C1 segment of cervical spinal cord (tissue), 14 donors: Measurements from ENCODE around the gene MKI67.

Experiments used
- DNase-seq, 14 donors: peaks; one replicate each; lab custom pipeline; 2025; lab: John Stamatoyannopoulos, UW

The MKI67 gene

GRCh38 chr10:128065881-128066534, 60.2 kb downstream of the MKI67 start:
- DNase-seq = no peak

DNA sequence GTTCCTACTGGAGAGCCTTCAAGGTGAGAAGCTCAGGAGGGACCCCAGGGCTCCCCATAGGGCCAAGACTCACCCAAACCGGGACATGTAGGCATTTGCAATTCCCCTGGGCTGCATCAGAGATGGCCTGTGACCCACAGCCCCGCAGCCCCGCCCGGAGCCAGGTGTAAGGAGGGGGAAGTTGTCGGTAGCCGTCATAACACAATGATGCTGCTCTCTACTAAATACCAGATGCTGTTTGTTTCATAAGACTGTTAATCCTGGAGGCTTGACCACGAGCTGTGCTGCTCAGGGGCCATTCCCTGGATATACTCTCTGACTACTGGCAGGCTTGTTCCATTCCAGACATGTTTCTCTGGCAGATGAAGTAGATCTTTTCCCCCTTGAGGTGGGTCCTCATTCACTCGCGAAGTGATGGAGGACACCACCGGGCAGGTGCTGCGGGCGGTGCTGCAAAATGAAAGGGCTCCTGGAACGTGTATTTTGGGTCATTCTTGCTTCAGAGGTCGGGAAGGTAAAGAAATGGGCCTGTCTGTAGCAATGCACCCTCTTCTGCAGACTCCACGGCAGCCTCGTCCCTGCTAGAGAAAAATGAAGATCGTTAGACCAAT, 61.1 kb downstream of the MKI67 start:
- DNase-seq = no peak

DNA sequence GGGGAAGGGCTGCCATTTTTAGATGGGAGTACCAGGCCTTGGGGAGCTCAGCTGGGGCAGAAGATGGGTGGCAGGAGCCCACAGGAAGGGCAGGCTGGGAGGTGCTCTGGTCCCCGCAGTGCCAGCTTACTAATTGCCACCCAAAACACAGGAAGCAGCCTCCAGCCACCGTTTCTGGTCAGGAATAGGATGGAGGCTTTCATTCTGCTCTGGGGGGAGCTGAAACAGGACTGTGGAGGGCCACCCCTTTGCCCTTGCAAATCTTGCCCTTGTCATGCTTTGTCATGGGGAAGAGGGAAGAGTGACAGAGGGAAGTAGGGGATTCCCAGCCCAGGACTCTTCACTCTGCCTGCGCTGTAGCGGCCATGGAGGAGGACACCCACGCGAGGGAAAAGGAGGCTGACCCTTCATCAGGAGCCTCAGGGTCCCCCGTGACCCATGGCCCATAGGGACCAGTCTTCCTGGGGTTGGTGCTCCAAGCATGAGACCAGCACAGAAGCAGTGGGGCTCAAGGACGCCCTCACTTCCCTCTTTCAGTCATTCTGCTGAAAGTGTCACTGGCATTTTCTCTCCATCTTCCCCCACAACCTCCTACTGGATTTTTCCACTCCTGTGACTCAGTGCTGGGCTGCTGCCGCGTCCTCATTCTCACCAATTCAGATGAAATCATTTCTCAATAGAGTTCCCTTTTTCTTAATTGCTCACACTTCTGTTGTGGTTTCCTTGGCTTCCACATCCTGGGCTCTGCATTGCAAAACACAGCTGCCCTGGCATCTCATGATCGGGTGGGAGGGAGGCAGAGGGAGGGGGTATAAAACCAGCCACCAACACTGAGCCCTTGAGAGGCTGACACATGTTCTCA, 61.9 kb downstream of the MKI67 start:
- DNase-seq = peak in 10 of 14 donors; percentile 17 to 76 (median 56)

- no peak for DNase-seq
Measured at GRCh38 chr10:128063736-128064107, 62.5 kb downstream of the MKI67 start.

- DNase-seq = peak in 4 of 14 donors; percentile 19 to 49 (median 30)
Measured at GRCh38 chr10:128062881-128063563, 63.2 kb downstream of the MKI67 start.

DNA sequence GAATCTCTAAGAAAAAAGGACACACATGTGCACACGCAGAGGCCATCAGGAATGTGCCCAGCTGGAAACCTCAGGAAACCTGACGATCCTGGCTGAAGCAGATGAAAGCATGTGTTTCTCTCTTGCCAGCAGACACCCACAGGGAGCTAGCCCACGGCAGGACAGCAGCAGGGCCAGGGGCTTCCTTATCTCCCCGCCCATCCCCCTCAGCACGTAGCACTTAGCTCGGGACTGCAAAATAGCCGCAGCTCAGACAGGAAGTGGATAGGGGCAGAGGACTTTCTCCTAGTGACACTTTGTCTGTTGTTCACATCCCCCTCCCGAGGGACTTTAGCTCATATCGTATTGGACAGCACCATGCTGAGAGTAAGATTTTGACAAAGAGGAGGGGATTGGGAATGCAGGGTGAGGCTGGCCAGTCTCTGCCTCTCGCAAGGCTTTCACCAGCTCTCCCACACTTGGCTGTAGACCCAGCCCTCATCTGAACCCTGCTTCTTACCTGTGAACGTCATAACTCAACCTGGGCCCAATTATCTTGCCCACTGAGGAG, 63.8 kb downstream of the MKI67 start:
- DNase-seq = peak in 1 of 14 donors; percentile 29

DNA sequence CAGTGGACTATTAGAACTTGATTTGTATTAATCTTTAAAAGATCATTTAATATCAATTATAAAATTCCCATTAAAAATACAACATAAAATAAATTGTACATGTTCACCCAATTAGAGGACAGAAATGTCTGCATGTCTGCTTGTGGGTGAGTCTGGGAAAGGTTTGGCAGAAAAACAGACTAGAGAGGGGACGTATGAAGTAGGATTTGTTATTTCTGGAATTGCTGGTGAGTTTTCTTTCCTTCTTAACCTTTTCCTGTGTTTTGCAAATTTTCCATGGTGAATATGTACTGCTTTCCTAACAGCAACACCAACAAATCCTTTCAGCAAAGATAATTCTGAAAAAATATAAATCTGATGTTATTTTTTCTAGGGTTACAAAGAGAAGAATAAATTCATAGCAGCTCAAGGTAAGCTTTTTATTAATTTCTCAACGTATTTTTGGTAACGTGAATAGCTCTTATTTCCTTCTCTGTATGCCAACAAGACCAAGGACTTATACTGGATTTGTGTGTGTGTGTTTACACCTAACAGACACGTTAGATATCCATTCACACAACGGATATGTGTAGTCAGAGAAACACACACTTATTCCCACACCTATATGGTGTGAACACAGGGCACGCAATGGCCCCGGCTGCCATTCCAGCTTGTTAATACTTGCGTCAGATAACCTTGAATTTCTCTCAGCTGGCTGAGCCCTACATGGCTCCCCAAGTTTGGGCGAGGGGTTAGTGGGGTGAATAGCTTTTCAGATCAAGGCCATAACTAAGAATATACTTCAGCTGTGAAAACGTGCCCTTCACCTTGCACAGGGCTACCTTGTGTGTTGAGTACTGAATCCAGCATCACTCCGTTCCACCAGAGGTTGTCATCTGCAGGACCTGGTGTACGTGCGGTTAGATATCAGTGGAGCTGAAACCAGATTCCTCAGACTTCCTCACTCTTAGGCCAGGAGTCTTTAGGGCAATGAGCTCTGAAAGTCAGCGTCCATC, 64.6 kb downstream of the MKI67 start:
- no peak for DNase-seq

GRCh38 chr10:128060341-128061250, 65.6 kb downstream of the MKI67 start:
- peak in 1 of 14 donors; percentile 46 for DNase-seq

- no peak for DNase-seq
Measured at GRCh38 chr10:128059982-128060293, 66.3 kb downstream of the MKI67 start.

- no peak for DNase-seq
Measured at GRCh38 chr10:128059266-128059981, 66.8 kb downstream of the MKI67 start.

GRCh38 chr10:128058750-128059134, 67.5 kb downstream of the MKI67 start:
- no peak for DNase-seq

- DNase-seq = no peak
Measured at GRCh38 chr10:128058106-128058749, 68.0 kb downstream of the MKI67 start.

- DNase-seq = no peak
Measured at GRCh38 chr10:128056303-128057050, 69.7 kb downstream of the MKI67 start.

DNA sequence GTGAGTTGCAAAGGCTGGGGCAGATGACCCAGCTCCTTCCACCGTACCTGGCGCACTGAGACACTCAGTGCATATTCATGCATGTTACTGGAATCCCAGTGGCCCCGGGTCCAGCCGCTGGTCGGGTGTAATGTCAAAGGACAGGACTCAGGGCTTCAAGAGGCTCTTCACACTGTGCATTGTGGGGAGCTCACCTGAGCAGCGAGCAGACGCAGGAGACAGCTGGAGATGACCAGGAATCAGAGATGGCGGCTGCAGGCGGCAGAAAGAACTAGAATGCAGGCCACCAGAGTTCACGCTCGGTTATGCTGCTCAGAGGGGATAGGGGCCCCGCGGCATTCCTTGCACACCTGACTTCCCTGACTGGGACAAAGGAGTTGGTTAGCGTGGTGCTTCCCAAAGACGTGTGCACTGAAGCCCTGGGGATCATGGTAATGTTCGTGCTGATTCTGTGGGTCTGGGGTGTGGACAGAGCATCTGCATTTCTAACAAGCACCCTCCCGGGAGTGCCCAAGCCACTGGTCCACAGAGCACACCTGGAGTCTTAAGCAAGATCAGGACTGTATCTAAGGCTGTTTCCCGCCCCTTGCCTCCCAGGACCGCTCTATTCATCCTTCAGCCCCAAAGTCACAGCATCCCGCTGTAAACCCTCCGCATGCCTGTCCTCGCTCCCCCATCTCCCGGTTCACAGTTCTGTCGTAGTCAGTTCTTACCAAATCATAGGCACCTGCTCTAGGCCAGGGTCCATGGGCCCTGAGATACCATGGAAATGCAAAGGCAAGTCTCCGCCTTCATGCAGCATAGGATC, 71.0 kb downstream of the MKI67 start:
- no peak for DNase-seq

DNA sequence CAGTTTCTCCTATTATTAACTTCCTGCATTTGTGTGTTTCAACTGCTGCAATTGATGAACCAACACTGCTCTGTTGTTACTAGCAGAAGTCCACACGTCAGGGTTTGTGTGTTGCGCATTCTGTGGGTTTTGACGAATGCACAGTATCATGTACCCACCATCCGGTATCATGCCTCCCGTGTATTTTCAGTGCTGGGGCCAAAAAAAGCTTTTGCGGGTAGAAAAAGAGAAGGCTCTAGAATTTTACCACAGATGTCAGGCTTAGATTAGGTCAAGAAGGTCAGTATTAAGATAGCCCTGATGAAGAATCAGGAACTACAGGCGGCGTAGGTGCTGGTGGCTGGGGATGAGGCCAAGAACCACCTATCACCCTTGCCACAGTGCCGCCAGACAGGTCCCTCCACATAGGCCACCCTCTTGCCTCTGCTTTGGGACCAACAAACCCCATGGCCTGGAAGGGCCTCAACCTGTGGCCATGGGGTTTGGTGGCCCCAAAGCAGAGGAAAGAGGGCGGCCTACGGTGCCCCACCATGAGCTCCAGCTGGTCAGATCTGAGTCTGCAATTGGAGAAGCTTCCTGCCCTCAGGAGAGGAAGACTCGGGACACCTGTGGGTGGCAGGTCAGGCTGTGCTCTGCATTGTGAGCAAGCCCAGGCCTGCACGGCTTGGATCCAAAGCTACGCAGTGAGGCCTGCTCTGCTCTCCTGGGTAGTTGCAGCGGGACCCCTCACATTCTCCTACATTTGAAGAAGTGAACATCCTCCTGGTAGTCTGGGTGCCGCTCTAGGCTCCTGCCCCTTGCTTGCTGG, 71.9 kb downstream of the MKI67 start:
- DNase-seq = peak in 1 of 14 donors; percentile 24

DNA sequence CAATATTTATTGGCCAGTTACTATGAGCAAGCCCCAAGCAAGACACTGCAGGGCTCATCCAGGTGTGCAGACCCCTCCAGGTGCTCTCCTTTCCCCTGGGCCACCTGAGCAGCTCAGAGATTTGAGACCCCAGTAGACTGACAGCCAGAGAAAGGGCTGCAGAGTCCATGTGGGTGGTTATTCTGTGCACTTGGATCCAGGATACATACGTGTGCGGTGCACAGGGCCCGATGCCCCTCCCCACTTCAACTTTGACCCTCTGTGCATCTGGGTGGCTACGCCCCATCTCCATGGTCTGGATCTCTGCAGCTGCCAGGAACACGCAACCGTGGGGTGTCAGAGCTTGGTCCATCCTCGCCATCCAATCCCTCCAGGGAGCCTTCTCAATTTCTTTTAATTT, 72.9 kb downstream of the MKI67 start:
- DNase-seq = no peak
